Psoas muscle (tissue), 8 donors: ENCODE data around the gene ALPK3. TPM values are rescaled to one million over a fixed set of nuclear protein-coding genes. Genes with fewer than 3 reads are reported as not detected.

ENCODE experiments used
- ATAC-seq, 4 donors: fragments of 200-7000 bp; cut with Tn5 transposase; one replicate each; pipeline ENCODE4 v1.9.1; 2020; ENCODE audit warnings: moderate library complexity in 3 of 4, mild to moderate bottlenecking in 2 of 4
- DNase-seq, 2 donors: peaks; one replicate each; pipeline ENCODE4 v3.0.0-alpha.2; 2020
- H3K27ac ChIP-seq: fragments of 200-600 bp; one replicate; pipeline ENCODE4 v1.8.0; 2022
- H3K27me3 ChIP-seq, 3 donors: fragments of 200-600 bp in 1 of 3; one replicate each; pipeline versions ENCODE4 v1.6.1 to v1.8.0; 2013 to 2022; ENCODE audit warnings: low read length in 2 of 3, mild to moderate bottlenecking in 2 of 3, moderate library complexity in 1 of 3; ENCODE audit not compliant: insufficient read depth in 3 of 3
- H3K36me3 ChIP-seq, 2 donors: fragments of 200-600 bp in 1 of 2; one replicate each; pipeline versions ENCODE4 v1.6.1 to v1.8.0; 2013 to 2022; ENCODE audit warnings: low read depth in 1 of 2, mild to moderate bottlenecking in 1 of 2, moderate library complexity in 1 of 2; ENCODE audit not compliant: insufficient read depth in 1 of 2
- H3K4me1 ChIP-seq: fragments of 200-600 bp; one replicate; pipeline ENCODE4 v1.8.0; 2022
- H3K4me3 ChIP-seq: fragments of 200-600 bp; one replicate; pipeline ENCODE4 v1.8.0; 2022; ENCODE audit warnings: mild to moderate bottlenecking
- H3K9me3 ChIP-seq: fragments of 200-600 bp; one replicate; pipeline ENCODE4 v1.8.0; 2022
- CTCF ChIP-seq: fragments of 200-600 bp; IDR thresholded peaks from one replicate; pipeline ENCODE4 v1.8.0; 2022; ENCODE audit warnings: antibody characterized with exemption
- WGBS, 3 donors: extraction: QIAGEN DNeasy Blood & Tissue Kit; methylation state at CpG; one replicate each; pipeline versions ENCODE4 v1.1.6 to v1.1.7; 2013; 5-methylcytosine and 5-hydroxymethylcytosine counted together
- intact Hi-C, 2 donors: fragments of 100-400 bp; cut with DNase I; formaldehyde crosslinking; loops; one replicate each; pipeline versions ENCODE4 v1.11.0 to v1.14.2; 2022
- polyA plus RNA-seq, 3 donors: library from polyadenylated mRNA; stranded (reverse); fragments of 200-250 nt; gene quantifications; one replicate each; pipeline ENCODE4 v1.2.3, GENCODE V29; 2013
- total RNA-seq, 4 donors: library from RNA; stranded (reverse); fragmentation: NEBNext Ultra II Directional in 2 of 4; extraction: Animal tissue kit (Norgen Biotek cat#: 25700) in 2 of 4; gene quantifications; one replicate each; pipeline versions ENCODE4 v1.2.1 to v1.2.4, GENCODE V29; 2021 to 2023
- donor health status: healthy with polysubstance abuse.
- donor health status: DM: no; HTN: no; CAD: no; lungs with moderate emphysema.
- donor health status: Bipolar disorder and iron deficiency.
- donor health status: healthy.
- donor health status: DM: yes; HTN: yes; CAD: no.
- donor health status: DM: no; HTN: no; CAD: no.
- donor health status: DM: no; HTN: no; CAD: no.
- donor health status: DM: yes; HTN: yes; CAD: no.

The ALPK3 gene
- total and polyA plus RNA-seq, 7 donors, result 75.7 to 461 (median 245) TPM

- intact Hi-C loops, result loop anchor here (2.0 to 5.0 kb wide), 3 partner anchors 57 to 165 kb away; partner anchors contain the start of genes WDR73 (in 1 of the 2) and ZNF592 (in 1 of the 2)
- H3K27me3 ChIP-seq, result no peaks in the 10 kb centered on the region
- H3K27ac ChIP-seq, result peak overlapping the region; percentile 99
- no peak for TF ChIP-seq CTCF
- DNase-seq, result no peak
- WGBS, 3 donors, result 6 to 8% (median 7%) methylated on average over 11 to 27 of the region's 27 CpGs
- peaks cover 46% of the 10 kb centered on the region for H3K4me1 ChIP-seq
- no peaks in the 10 kb centered on the region for H3K9me3 ChIP-seq
- ATAC-seq, result peak; percentile 23 to 37 (median 26)
- H3K36me3 ChIP-seq, result peaks cover 4 to 11% of the 10 kb centered on the region in 2 donors
- H3K4me3 ChIP-seq, result peak overlapping the region; percentile 90
These were observed 418 bp downstream of the ALPK3 start for GRCh38 chr15:84817466-84818081.

- H3K36me3 ChIP-seq, result peaks cover 4 to 15% of the 10 kb centered on the region in 2 donors
- intact Hi-C loops, result loop anchor here (2.0 to 5.0 kb wide), 3 partner anchors 56 to 166 kb away; partner anchors contain the start of genes WDR73 (in 1 of the 2) and ZNF592 (in 1 of the 2)
- H3K27me3 ChIP-seq, result no peaks in the 10 kb centered on the region
- peak overlapping the region; percentile 90 for H3K4me3 ChIP-seq
- no peak for TF ChIP-seq CTCF
- H3K27ac ChIP-seq, result peak overlapping the region; percentile 99
- H3K4me1 ChIP-seq, result peaks cover 55% of the 10 kb centered on the region
- WGBS, 3 donors, result 8 to 13% (median 10%) methylated on average over 9 of the region's 9 CpGs
- no peaks in the 10 kb centered on the region for H3K9me3 ChIP-seq
- DNase-seq, result peak; percentile 46 to 73
- peak; percentile 38 to 75 (median 53) for ATAC-seq
These were observed 1.3 kb downstream of the ALPK3 start for GRCh38 chr15:84818261-84819131.

DNA sequence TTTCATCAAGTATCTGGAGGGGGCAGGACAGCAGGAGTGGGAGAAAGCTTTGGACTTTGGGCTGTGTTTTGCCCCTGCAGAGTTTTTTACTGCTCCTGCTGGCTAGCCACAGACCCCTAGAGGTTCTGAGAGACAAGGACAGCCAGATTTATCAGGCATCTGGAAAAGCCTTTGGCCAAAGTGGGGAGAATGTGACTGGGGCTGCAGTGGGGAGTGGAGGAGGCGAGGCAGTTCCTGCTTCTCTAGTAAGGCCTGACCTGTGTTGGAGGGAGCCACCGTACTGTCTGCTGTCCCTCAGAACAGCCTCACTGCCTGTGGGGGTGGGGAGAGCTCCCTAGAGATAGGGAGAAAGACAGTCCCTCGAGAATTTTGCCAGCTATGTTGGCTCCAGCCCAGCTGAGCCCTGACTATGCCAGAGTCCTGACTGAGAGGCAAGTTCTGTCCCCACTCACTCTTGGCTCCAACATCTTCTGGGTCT is 2.2 kb downstream of the ALPK3 start:
- peaks cover 4 to 23% of the 10 kb centered on the region in 2 donors for H3K36me3 ChIP-seq
- H3K9me3 ChIP-seq, result no peaks in the 10 kb centered on the region
- H3K4me1 ChIP-seq, result peaks cover 64% of the 10 kb centered on the region
- no peaks in the 10 kb centered on the region for H3K27me3 ChIP-seq
- 12 to 17% (median 14%) methylated on average over 3 of the region's 3 CpGs for WGBS, 3 donors
- peak overlapping the region; percentile 90 for H3K4me3 ChIP-seq
- intact Hi-C loops, result loop anchor here (2.0 to 5.0 kb wide), 3 partner anchors 55 to 167 kb away; partner anchors contain the start of genes WDR73 (in 1 of the 2) and ZNF592 (in 1 of the 2)
- ATAC-seq (peak; percentile 6 to 47 (median 18)), DNase-seq (peak; percentile 43 to 80)
- TF ChIP-seq CTCF, result no peak
- H3K27ac ChIP-seq, result peak overlapping the region; percentile 99

DNA sequence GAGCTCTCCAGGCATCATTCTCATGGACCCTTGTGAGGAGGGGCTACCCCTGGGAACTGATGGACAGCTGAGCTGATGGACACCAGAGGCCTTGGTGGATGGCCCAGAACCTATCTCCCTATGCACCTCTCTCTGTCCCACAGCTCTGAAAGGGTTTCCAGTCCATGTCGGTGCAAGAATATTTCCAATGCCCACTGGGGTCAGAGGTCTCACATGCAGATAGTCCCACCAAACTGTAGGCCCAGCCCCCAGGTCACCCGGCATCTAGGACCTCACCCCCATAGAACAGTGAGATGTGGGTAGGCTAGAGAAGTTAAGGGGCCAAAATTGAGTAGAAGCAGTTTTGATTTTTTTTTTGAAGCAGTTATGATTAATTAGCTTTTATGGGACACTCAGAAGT is 2.6 kb downstream of the ALPK3 start:
- no peak for TF ChIP-seq CTCF
- peak overlapping the region; percentile 99 for H3K27ac ChIP-seq
- H3K4me1 ChIP-seq, result peaks cover 68% of the 10 kb centered on the region
- no peaks in the 10 kb centered on the region for H3K9me3 ChIP-seq
- peak overlapping the region; percentile 90 for H3K4me3 ChIP-seq
- intact Hi-C loops, result loop anchor here (2.0 to 5.0 kb wide), 3 partner anchors 55 to 167 kb away; partner anchors contain the start of genes WDR73 (in 1 of the 2) and ZNF592 (in 1 of the 2)
- H3K36me3 ChIP-seq, result peaks cover 4 to 28% of the 10 kb centered on the region in 2 donors
- ATAC-seq (no peak), DNase-seq (no peak)
- 43 to 62% (median 51%) methylated on average over 2 of the region's 2 CpGs for WGBS, 3 donors
- H3K27me3 ChIP-seq, result no peaks in the 10 kb centered on the region
